GM18861 (cell line): Measurements from ENCODE around the gene HBZ.
"Not testable (repeated sequence)": the region's sequence is repeated elsewhere in the genome, so short reads cannot be mapped to it uniquely, and the experiment has no call there.

Experiments
- ATAC-seq: cut with Tn5 transposase; IDR thresholded peaks from one replicate; pipeline ENCODE4 v1.9.1; 2021; ENCODE audit not compliant: unreplicated experiment

HBZ gene

GRCh38 chr16:152141-153128, at the start of gene HBZ:
HBZ (plus strand) TSS chr16:152644; CDS start chr16:152910, 266 bp downstream.
- ATAC-seq, result no peak

GRCh38 chr16:104355-104754, 48.1 kb upstream of the HBZ start:
- ATAC-seq, result no peak

- ATAC-seq, result no peak
Observed at GRCh38 chr16:104928-105327, 47.5 kb upstream of the HBZ start.

GRCh38 chr16:105521-105920, 46.9 kb upstream of the HBZ start:
- ATAC-seq, result no peak

- no peak for ATAC-seq
Observed at GRCh38 chr16:106623-107324, 45.7 kb upstream of the HBZ start.

GRCh38 chr16:112153-112840, 40.1 kb upstream of the HBZ start:
- no peak for ATAC-seq

GRCh38 chr16:114327-114726, 38.1 kb upstream of the HBZ start:
- ATAC-seq, result no peak

GRCh38 chr16:116015-116414, 36.4 kb upstream of the HBZ start:
- ATAC-seq, result no peak

- no peak for ATAC-seq
Observed at GRCh38 chr16:117379-118365, 34.8 kb upstream of the HBZ start.

- no peak for ATAC-seq
Observed at GRCh38 chr16:118857-119256, 33.6 kb upstream of the HBZ start.

- ATAC-seq, result no peak
Observed at GRCh38 chr16:119295-119694, 33.1 kb upstream of the HBZ start.

- ATAC-seq, result no peak
Observed at GRCh38 chr16:119835-120491, 32.5 kb upstream of the HBZ start.

GRCh38 chr16:120756-121155, 31.7 kb upstream of the HBZ start:
- no peak for ATAC-seq

- no peak for ATAC-seq
Observed at GRCh38 chr16:122361-122760, 30.1 kb upstream of the HBZ start.

GRCh38 chr16:123558-124350, 28.7 kb upstream of the HBZ start:
- ATAC-seq, result not testable (repeated sequence)

- ATAC-seq, result no peak
Observed at GRCh38 chr16:125011-125410, 27.4 kb upstream of the HBZ start.

GRCh38 chr16:129075-129474, 23.4 kb upstream of the HBZ start:
- no peak for ATAC-seq

- ATAC-seq, result no peak
Observed at GRCh38 chr16:130533-131173, 21.8 kb upstream of the HBZ start.

GRCh38 chr16:132120-132519, 20.3 kb upstream of the HBZ start:
- no peak for ATAC-seq
